Astrocyte of the cerebellum (primary cell): ENCODE measurements around the gene VCL.

Source experiments
- DNase-seq: peaks from one replicate; pipeline ENCODE4 v3.0.0-alpha.2; 2011; ENCODE audit warnings: low read depth
- H3K4me3 ChIP-seq: 2 replicates; pipeline ENCODE4 v1.5.1; 2011; ENCODE audit warnings: mild to moderate bottlenecking, low read depth, low read length, moderate library complexity
- CTCF ChIP-seq: IDR thresholded peaks from 2 replicates; pipeline ENCODE4 v1.5.1; 2012; ENCODE audit warnings: low read length, low read depth, moderate library complexity, mild to moderate bottlenecking; ENCODE audit errors: missing control alignments
- in situ Hi-C: cut with HindIII; loops from 2 replicates; pipeline ENCODE4 v1.10.0; 2017; ENCODE audit warnings: low sequenced_read_pairs

Gene VCL

GRCh38 chr10:74167443-74167842 is 169.5 kb downstream of the VCL start:
- no peak overlapping the region for H3K4me3 ChIP-seq
- no peak for TF ChIP-seq CTCF
- in situ Hi-C loops: no loop called here
- no peak for DNase-seq
